ENCODE measurements around the gene ZNF593.

ZNF593 gene

DNA sequence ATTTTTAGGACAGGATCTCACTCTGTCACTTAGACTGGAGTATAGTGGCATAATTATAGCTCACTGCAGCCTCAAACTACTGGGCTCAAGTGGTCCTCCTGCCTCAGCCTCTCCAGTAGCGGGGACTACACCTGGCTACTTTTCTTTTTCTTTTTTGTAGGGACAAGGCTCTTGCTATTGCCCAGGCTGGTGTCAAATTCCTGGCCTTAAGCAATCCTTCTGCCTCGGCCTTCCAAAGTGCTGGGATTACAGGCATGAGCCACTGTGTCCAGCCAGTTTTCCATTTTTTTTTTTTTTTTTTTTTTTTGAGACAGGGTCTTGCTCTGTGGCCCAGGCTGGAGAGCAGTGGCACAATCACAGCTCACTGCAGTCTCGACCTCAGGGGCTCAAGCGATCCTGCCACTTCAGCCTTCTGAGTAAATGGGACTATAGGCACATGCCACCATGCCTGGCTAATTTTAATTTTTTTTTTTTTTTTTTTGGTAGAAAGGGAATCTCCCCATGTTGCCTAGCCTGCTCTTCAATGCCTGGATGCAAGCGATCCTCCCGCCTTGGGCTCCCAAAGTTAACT lies 43.7 kb downstream of the ZNF593 start:
- no peak for DNase-seq

DNA sequence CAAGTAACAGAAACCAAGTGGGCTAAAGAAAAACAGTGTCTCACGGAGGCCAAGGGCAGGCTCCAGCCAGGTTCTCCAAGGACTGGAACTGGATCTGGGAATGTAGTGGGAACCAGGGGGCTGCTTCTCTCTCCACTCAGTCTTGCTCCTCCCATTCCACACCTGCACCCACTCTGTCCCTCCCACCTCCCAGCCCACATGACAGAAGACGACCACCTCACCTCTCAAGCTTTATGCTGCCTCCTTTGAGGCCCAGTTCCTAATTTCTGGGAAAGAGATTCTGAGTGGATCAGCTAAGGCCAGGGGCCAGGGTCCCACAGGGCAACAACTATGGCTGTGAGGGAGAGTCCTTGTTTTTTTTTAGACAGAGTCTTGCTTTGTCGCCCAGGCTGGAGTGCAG lies 45.5 kb downstream of the ZNF593 start:
- DNase-seq: no peak

GRCh38 chr1:26218906-26219494 lies 49.3 kb downstream of the ZNF593 start:
- DNase-seq: no peak

All from amniotic stem cell (primary cell).